Tibial nerve (tissue), 4 donors: Measurements from ENCODE around the gene SMYD3.

Experiments
- CTCF ChIP-seq, 5 experiments: fragments of 200-600 bp in 3 of 5; fragments of 450-650 bp in 2 of 5; sonication (generic) in 3 of 5; IDR thresholded peaks; one replicate each; pipeline ENCODE4 v1.5.1; 2016 to 2019; ENCODE audit warnings: antibody characterized with exemption in 5 of 5, mild to moderate bottlenecking in 3 of 5, moderate library complexity in 2 of 5
- EP300 ChIP-seq, 2 donors: sonication (generic); formaldehyde crosslinking; IDR thresholded peaks; one replicate each; pipeline ENCODE4 v1.6.1; 2017; ENCODE audit warnings: antibody characterized with exemption in 2 of 2, mild to moderate bottlenecking in 1 of 2

DNA sequence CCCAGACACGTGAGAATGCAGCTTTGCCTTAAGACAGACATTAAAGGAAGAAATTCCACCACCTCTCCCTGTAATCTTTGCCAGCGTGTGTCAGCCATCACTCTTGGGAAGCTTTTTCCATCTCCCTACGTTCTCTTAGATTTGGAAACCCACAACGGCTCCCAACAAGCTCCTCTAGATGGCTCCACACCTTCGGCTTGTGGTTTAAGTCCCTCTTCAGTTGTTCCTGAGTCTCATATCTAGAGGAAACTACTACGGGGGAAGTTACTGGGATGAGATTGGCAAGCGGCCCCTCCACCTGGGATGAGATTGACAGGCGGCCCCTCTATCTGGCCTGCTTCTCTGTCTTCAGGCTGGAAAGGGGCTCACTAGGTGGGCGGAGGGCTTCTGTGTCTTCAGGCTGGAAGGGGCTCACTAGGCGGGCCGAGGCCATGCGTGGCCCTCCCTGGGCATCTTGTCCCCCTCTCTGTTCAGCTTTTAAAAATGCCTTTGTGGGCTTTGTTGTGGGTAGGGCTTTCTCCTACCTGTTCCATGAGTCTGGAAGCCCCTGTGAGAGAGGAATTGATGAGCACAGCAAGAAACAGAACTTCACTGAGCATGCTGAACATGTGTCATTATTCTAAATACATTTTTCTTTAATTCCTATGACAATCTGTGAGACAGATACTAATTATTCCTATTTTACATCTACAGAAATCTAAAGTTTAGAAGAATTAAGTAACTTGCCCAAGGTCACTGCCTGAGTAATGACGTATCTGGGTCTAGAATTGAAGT lies 681.8 kb downstream of the SMYD3 start:
- no peak for TF ChIP-seq CTCF (IDR thresholded peaks at IDR 0.05)
- no peak for TF ChIP-seq EP300 (IDR thresholded peaks at IDR 0.05)
